Mesenchymal stem cell (in vitro differentiated cells and primary cell): ENCODE measurements around the gene CTNNAL1.
"Not testable (repeated sequence)": the region's sequence is repeated elsewhere in the genome, so short reads cannot be mapped to it uniquely, and the experiment has no call there.

ENCODE experiments used
- DNase-seq: peaks from one replicate; pipeline ENCODE4 v3.0.0-alpha.2; 2013
- H2AFZ ChIP-seq: one replicate; pipeline ENCODE4 v1.6.1; 2013; ENCODE audit warnings: low read depth, mild to moderate bottlenecking, control low read depth, inconsistent platforms, low read length, moderate library complexity
- H2AK5ac ChIP-seq: 2 replicates; pipeline ENCODE4 v1.6.1; 2013; ENCODE audit warnings: low read length, moderate library complexity, mild to moderate bottlenecking, inconsistent platforms; ENCODE audit not compliant: severe bottlenecking
- H2BK120ac ChIP-seq: one replicate; pipeline ENCODE4 v1.6.1; 2013; ENCODE audit warnings: low read depth, mild to moderate bottlenecking, inconsistent platforms, low read length, moderate library complexity
- H2BK12ac ChIP-seq, 2 experiments: one replicate each; pipeline ENCODE4 v1.6.1; 2013; ENCODE audit warnings: inconsistent platforms in 2 of 2, low read length in 2 of 2, mild to moderate bottlenecking in 2 of 2, moderate library complexity in 2 of 2, control low read depth in 1 of 2
- H2BK15ac ChIP-seq: one replicate; pipeline ENCODE4 v1.6.1; 2013; ENCODE audit warnings: mild to moderate bottlenecking, low read depth, inconsistent platforms; ENCODE audit not compliant: poor library complexity, severe bottlenecking
- H2BK5ac ChIP-seq: 2 replicates; pipeline ENCODE4 v1.6.1; 2013; ENCODE audit warnings: low read depth, mild to moderate bottlenecking, low read length, control low read depth, inconsistent platforms; ENCODE audit not compliant: poor library complexity, severe bottlenecking
- H3K14ac ChIP-seq, 2 experiments: one replicate each; pipeline ENCODE4 v1.6.1; 2013; ENCODE audit warnings: inconsistent platforms in 2 of 2, low read length in 2 of 2, control low read depth in 1 of 2, mild to moderate bottlenecking in 1 of 2, moderate library complexity in 1 of 2
- H3K18ac ChIP-seq, 2 experiments: one replicate each; pipeline ENCODE4 v1.6.1; 2013; ENCODE audit warnings: inconsistent platforms in 2 of 2, low read length in 2 of 2, control low read depth in 1 of 2, low read depth in 1 of 2, mild to moderate bottlenecking in 1 of 2
- H3K23ac ChIP-seq, 2 experiments: one replicate each; pipeline ENCODE4 v1.6.1; 2013; ENCODE audit warnings: inconsistent platforms in 2 of 2, low read length in 2 of 2, mild to moderate bottlenecking in 2 of 2, moderate library complexity in 2 of 2, control low read depth in 1 of 2
- H3K27ac ChIP-seq: 2 replicates; pipeline ENCODE4 v1.5.1; 2013; ENCODE audit warnings: mild to moderate bottlenecking, moderate library complexity, low read length, control low read depth, inconsistent platforms; ENCODE audit not compliant: poor library complexity, severe bottlenecking
- H3K27me3 ChIP-seq, 2 experiments: 2 replicates each; pipeline versions ENCODE4 v1.6.1 to v1.7.0; 2013; ENCODE audit warnings: low read length in 2 of 2, mild to moderate bottlenecking in 2 of 2, moderate library complexity in 2 of 2, control low read depth in 1 of 2, inconsistent platforms in 1 of 2; ENCODE audit not compliant: control insufficient read depth in 1 of 2, insufficient read depth in 1 of 2
- H3K36me3 ChIP-seq, 2 experiments: 2 replicates each; pipeline versions ENCODE4 v1.6.1 to v1.7.0; 2013; ENCODE audit warnings: low read length in 2 of 2, control low read depth in 1 of 2, inconsistent platforms in 1 of 2, low read depth in 1 of 2, mild to moderate bottlenecking in 1 of 2; ENCODE audit not compliant: insufficient read depth in 2 of 2, control insufficient read depth in 1 of 2
- H3K4ac ChIP-seq, 2 experiments: one replicate each; pipeline ENCODE4 v1.6.1; 2013; ENCODE audit warnings: inconsistent platforms in 2 of 2, low read length in 2 of 2, mild to moderate bottlenecking in 2 of 2, moderate library complexity in 2 of 2, control low read depth in 1 of 2, low read depth in 1 of 2
- H3K4me1 ChIP-seq: 2 replicates; pipeline ENCODE4 v1.6.1; 2013; ENCODE audit warnings: low read depth, low read length, control low read depth; ENCODE audit not compliant: control insufficient read depth, insufficient read depth
- H3K4me2 ChIP-seq: 2 replicates; pipeline ENCODE4 v1.6.1; 2013; ENCODE audit warnings: low read length, mild to moderate bottlenecking, inconsistent platforms; ENCODE audit not compliant: poor library complexity, severe bottlenecking
- H3K4me3 ChIP-seq, 2 experiments: 2 replicates each; pipeline versions ENCODE4 v1.5.1 to v1.7.0; 2013; ENCODE audit warnings: low read length in 2 of 2, mild to moderate bottlenecking in 2 of 2, control low read depth in 1 of 2, low read depth in 1 of 2; ENCODE audit not compliant: insufficient read depth in 1 of 2
- H3K79me1 ChIP-seq: replicated peaks from 2 replicates; pipeline ENCODE4 v1.6.1; 2013; ENCODE audit warnings: mild to moderate bottlenecking, control low read depth, low read length, inconsistent platforms; ENCODE audit not compliant: poor library complexity, severe bottlenecking
- H3K9ac ChIP-seq: 2 replicates; pipeline ENCODE4 v1.7.0; 2013; ENCODE audit warnings: mild to moderate bottlenecking, low read length, moderate library complexity
- H3K9me3 ChIP-seq: 2 replicates; pipeline ENCODE4 v1.7.0; 2013; ENCODE audit warnings: mild to moderate bottlenecking, low read length; ENCODE audit not compliant: control insufficient read depth
- H4K8ac ChIP-seq: one replicate; pipeline ENCODE4 v1.6.1; 2013; ENCODE audit warnings: inconsistent platforms, mild to moderate bottlenecking, low read length, moderate library complexity
- H4K91ac ChIP-seq: one replicate; pipeline ENCODE4 v1.6.1; 2013; ENCODE audit warnings: mild to moderate bottlenecking, low read length, inconsistent platforms
- WGBS: methylation state at CpG from one replicate; pipeline ENCODE4 v1.1.7; 2013; ENCODE audit warnings: mixed read lengths; 5-methylcytosine and 5-hydroxymethylcytosine counted together

Gene CTNNAL1

DNA sequence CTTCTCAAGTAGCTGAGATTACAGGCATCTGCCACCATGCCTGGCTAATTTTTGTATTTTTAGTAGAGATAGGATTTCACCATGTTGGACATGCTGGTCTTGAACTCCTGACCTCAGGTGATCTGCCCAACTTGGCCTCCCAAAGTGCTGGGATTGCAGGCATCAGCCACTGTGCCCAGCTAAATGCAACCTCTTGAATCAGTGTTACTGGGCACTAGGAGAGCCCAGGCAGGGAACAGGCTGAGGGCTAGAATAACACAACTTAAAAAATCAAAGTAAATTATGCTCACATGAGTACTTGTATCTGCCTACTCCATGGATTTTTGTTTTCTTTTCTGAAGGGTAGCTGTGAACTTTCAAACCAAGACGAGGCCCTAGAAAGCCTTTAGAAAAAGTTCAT, 92.9 kb downstream of the CTNNAL1 start:
- no CpG with 5 or more reads among the region's 1 CpG for WGBS
- H3K4me3 ChIP-seq, H3K4me2 ChIP-seq, H2BK5ac ChIP-seq, H3K18ac ChIP-seq, H3K14ac ChIP-seq, H3K23ac ChIP-seq, H2AK5ac ChIP-seq, H3K4ac ChIP-seq, H2AFZ ChIP-seq, DNase-seq, H3K9me3 ChIP-seq, H2BK12ac ChIP-seq, H4K8ac ChIP-seq, H4K91ac ChIP-seq, H3K9ac ChIP-seq, H3K27ac ChIP-seq, H3K4me1 ChIP-seq, H2BK15ac ChIP-seq, H2BK120ac ChIP-seq, H3K27me3 ChIP-seq: not testable (repeated sequence)
- peaks cover 12 to 94% of the 10 kb centered on the region in 2 experiments for H3K36me3 ChIP-seq
- peaks cover 11% of the 10 kb centered on the region for H3K79me1 ChIP-seq

GRCh38 chr9:108919517-108919916, 93.8 kb downstream of the CTNNAL1 start:
- DNase-seq: no peak
- Histone ChIP-seq H3K4me2 (no peak overlapping the region), H2AK5ac (no peak overlapping the region), H2BK15ac (no peak overlapping the region), H3K27me3 (no peaks in the 10 kb centered on the region), H3K9ac (no peak overlapping the region), H3K27ac (no peak overlapping the region), H3K9me3 (no peaks in the 10 kb centered on the region), H3K4ac (no peak overlapping the region), H2BK120ac (no peak overlapping the region), H2BK12ac (no peak overlapping the region), H3K14ac (no peak overlapping the region), H2AFZ (no peak overlapping the region), H3K4me1 (no peaks in the 10 kb centered on the region), H4K8ac (no peak overlapping the region), H3K79me1 (peaks cover 10% of the 10 kb centered on the region), H3K36me3 (peaks cover 11 to 93% of the 10 kb centered on the region in 2 experiments), H4K91ac (no peak overlapping the region), H3K23ac (no peak overlapping the region), H3K18ac (no peak overlapping the region), H3K4me3 (no peak overlapping the region), H2BK5ac (no peak overlapping the region)
- whole genome bisulfite sequencing: 88% methylated on average over 4 of the region's 6 CpGs

DNA sequence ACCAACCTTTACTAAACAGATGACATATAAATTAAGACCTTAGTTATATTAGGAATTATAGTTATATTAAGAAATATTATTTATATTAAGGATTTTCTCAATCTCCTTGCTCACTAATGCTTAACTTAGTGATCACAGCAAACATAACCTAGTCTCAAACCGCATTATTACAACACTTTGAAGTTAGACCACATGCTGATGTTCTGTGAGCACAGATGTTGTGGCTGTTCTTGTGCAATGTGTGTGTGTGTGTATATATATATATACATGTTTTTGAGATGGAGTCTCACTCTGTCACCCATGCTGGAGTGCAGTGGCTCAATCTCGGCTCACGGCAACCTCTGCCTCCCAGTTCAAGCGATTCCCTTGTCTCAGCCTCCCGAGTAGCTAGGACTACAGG, 99.9 kb downstream of the CTNNAL1 start:
- Histone ChIP-seq H4K91ac (no peak overlapping the region), H2AK5ac (no peak overlapping the region), H2AFZ (no peak overlapping the region), H4K8ac (no peak overlapping the region), H2BK12ac (no peak overlapping the region), H2BK5ac (no peak overlapping the region), H2BK120ac (no peak overlapping the region), H3K36me3 (peaks cover 20 to 87% of the 10 kb centered on the region in 2 experiments), H3K9me3 (no peaks in the 10 kb centered on the region), H2BK15ac (no peak overlapping the region), H3K9ac (no peak overlapping the region), H3K79me1 (peaks cover 8% of the 10 kb centered on the region), H3K18ac (no peak overlapping the region), H3K4me3 (no peak overlapping the region), H3K27me3 (no peaks in the 10 kb centered on the region), H3K14ac (no peak overlapping the region), H3K4me2 (no peak overlapping the region), H3K27ac (no peak overlapping the region), H3K23ac (no peak overlapping the region), H3K4ac (no peak overlapping the region), H3K4me1 (no peaks in the 10 kb centered on the region)
- DNase-seq: peak; percentile 11
- 99% methylated on average over 4 of the region's 5 CpGs for WGBS

GRCh38 chr9:108911820-108912219, 101.5 kb downstream of the CTNNAL1 start:
- no peak for DNase-seq
- H3K27ac ChIP-seq: no peak overlapping the region
- no peak overlapping the region for H2BK12ac ChIP-seq
- H3K14ac ChIP-seq: no peak overlapping the region
- no CpG with 5 or more reads among the region's 1 CpG for WGBS
- no peak overlapping the region for H2AFZ ChIP-seq
- H3K36me3 ChIP-seq: peaks cover 22 to 89% of the 10 kb centered on the region in 2 experiments
- no peak overlapping the region for H3K4me3 ChIP-seq
- H3K4me1 ChIP-seq: no peaks in the 10 kb centered on the region
- H2BK15ac ChIP-seq: no peak overlapping the region
- no peak overlapping the region for H3K23ac ChIP-seq
- H2BK5ac ChIP-seq: no peak overlapping the region
- no peak overlapping the region for H3K4ac ChIP-seq
- H3K9me3 ChIP-seq: no peaks in the 10 kb centered on the region
- H3K9ac ChIP-seq: no peak overlapping the region
- H4K91ac ChIP-seq: no peak overlapping the region
- no peaks in the 10 kb centered on the region for H3K27me3 ChIP-seq
- peak overlapping the region; percentile 19 for H2BK120ac ChIP-seq
- no peak overlapping the region for H2AK5ac ChIP-seq
- H3K79me1 ChIP-seq: peaks cover 8% of the 10 kb centered on the region
- H3K4me2 ChIP-seq: no peak overlapping the region
- H4K8ac ChIP-seq: no peak overlapping the region
- no peak overlapping the region for H3K18ac ChIP-seq
